Esophagus squamous epithelium (tissue), 4 donors: ENCODE measurements around the gene MEA1.

Experiments
- POLR2A ChIP-seq, 4 donors: fragments of 450-650 bp; IDR thresholded peaks; one replicate each; pipeline ENCODE4 v1.6.1; 2017; ENCODE audit warnings: antibody characterized with exemption in 4 of 4, mild to moderate bottlenecking in 4 of 4, moderate library complexity in 3 of 4
- TF ChIP-seq, protein P1 (sequence below), 6 experiments: fragments of 450-650 bp in 4 of 6; fragments of 200-600 bp in 2 of 6; sonication (generic) in 2 of 6; IDR thresholded peaks; one replicate each; pipeline ENCODE4 v1.5.1; 2016 to 2019; ENCODE audit warnings: antibody characterized with exemption in 6 of 6, mild to moderate bottlenecking in 4 of 6, moderate library complexity in 4 of 6

DNA sequence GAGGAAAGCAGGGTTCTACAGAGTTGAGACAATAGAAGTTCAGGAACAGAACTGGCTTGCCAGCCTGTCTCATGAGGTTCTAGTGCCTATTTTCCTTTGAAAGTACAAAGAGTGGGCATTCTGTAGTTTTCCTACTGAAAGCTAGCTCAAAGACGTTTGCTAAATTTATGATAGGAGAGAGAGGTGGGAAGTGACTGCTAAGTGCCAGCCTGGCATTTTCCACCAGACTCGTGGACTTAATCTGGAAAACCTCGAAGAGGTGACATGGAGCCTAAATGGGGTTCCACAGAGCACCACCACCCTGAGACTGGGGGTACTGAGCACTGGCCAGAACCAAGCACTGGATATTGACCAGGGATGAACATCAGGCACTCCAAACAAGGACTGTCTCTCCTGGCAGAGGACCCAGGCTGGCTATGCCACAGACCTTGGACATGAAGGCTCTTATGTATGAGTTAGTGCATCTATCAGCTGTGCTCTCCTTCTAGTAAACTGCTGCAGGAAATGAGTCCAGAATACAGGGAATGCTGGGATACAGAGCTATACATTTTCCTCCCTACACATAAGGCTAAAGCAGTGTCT, 41.9 kb downstream of the MEA1 start:
- TF ChIP-seq, protein P1, sequence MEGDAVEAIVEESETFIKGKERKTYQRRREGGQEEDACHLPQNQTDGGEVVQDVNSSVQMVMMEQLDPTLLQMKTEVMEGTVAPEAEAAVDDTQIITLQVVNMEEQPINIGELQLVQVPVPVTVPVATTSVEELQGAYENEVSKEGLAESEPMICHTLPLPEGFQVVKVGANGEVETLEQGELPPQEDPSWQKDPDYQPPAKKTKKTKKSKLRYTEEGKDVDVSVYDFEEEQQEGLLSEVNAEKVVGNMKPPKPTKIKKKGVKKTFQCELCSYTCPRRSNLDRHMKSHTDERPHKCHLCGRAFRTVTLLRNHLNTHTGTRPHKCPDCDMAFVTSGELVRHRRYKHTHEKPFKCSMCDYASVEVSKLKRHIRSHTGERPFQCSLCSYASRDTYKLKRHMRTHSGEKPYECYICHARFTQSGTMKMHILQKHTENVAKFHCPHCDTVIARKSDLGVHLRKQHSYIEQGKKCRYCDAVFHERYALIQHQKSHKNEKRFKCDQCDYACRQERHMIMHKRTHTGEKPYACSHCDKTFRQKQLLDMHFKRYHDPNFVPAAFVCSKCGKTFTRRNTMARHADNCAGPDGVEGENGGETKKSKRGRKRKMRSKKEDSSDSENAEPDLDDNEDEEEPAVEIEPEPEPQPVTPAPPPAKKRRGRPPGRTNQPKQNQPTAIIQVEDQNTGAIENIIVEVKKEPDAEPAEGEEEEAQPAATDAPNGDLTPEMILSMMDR (IDR thresholded peaks at IDR 0.05): no peak
- TF ChIP-seq POLR2A (IDR thresholded peaks at IDR 0.05): no peak
